Testis (tissue), 3 donors: ENCODE data around the gene SNAPC1. TPM values are rescaled to one million over a fixed set of nuclear protein-coding genes. Genes with fewer than 3 reads are reported as not detected.
"Not testable (repeated sequence)": the region's sequence is repeated elsewhere in the genome, so short reads cannot be mapped to it uniquely, and the experiment has no call there.

ENCODE experiments used
- DNase-seq: peaks from one replicate; pipeline ENCODE4 v3.0.0-alpha.2; 2019
- H3K27ac ChIP-seq, 2 donors: fragments of 200-600 bp; sonication (generic); one replicate each; pipeline ENCODE4 v1.5.1; 2019
- H3K27me3 ChIP-seq: fragments of 200-600 bp; sonication (generic); one replicate; pipeline ENCODE4 v1.5.1; 2019
- H3K36me3 ChIP-seq: fragments of 200-600 bp; sonication (generic); one replicate; pipeline ENCODE4 v1.5.1; 2017; ENCODE audit warnings: low read depth; ENCODE audit errors: missing control alignments
- H3K4me1 ChIP-seq: fragments of 200-600 bp; sonication (generic); one replicate; pipeline ENCODE4 v1.5.1; 2019
- H3K4me3 ChIP-seq, 2 donors: fragments of 200-600 bp; sonication (generic); one replicate each; pipeline ENCODE4 v1.5.1; 2017 to 2019
- H3K9me3 ChIP-seq: fragments of 200-600 bp; sonication (generic); one replicate; pipeline ENCODE4 v1.5.1; 2017
- POLR2A ChIP-seq: fragments of 450-650 bp; IDR thresholded peaks from one replicate; pipeline ENCODE4 v1.6.1; 2017; ENCODE audit warnings: antibody characterized with exemption, mild to moderate bottlenecking, moderate library complexity
- WGBS, 2 donors: methylation state at CpG; one replicate each; pipeline ENCODE4 v1.1.5; 2018; 5-methylcytosine and 5-hydroxymethylcytosine counted together
- intact Hi-C: fragments of 100-400 bp; cut with DNase I; formaldehyde crosslinking; loops from one replicate; pipeline ENCODE4 v1.15.1; 2023; ENCODE audit warnings: low total_unique reads
- polyA plus RNA-seq: library from polyadenylated mRNA; stranded (reverse); fragments of 350-450 nt; fragmentation: Illumina TruSeq; extraction: RNeasy Lipid Tissue Mini Kit (QIAGEN cat#74804); gene quantifications from one replicate; pipeline ENCODE4 v1.2.3, GENCODE V29; 2014; ENCODE audit warnings: low read depth, low replicate concordance; ENCODE audit not compliant: insufficient read depth
- total RNA-seq, 2 donors: library from RNA; depleted of rRNA; stranded (reverse); fragments of >200 nt; gene quantifications; one replicate each; pipeline ENCODE4 v1.2.3, GENCODE V29; 2016
- TF ChIP-seq, protein P1 (sequence below), 3 experiments: fragments of 450-650 bp in 2 of 3; fragments of 200-600 bp in 1 of 3; sonication (generic) in 1 of 3; IDR thresholded peaks; one replicate each; pipeline ENCODE4 v1.5.1; 2016 to 2019; ENCODE audit warnings: antibody characterized with exemption in 3 of 3, mild to moderate bottlenecking in 2 of 3, moderate library complexity in 1 of 3

Gene SNAPC1
- total and polyA plus RNA-seq, 3 donors from 2014 or later = 16.2 to 27.9 (median 19.2) TPM

GRCh38 chr14:61737915-61738314 lies 24.3 kb upstream of the SNAPC1 start:
- no peak for TF ChIP-seq POLR2A
- intact Hi-C loops = loop anchor here (10.0 kb wide), 1 partner anchor 263 kb away; no protein-coding TSS in a partner anchor
- Histone ChIP-seq H3K4me3 (no peak overlapping the region), H3K36me3 (no peaks in the 10 kb centered on the region), H3K27me3 (no peaks in the 10 kb centered on the region), H3K4me1 (no peaks in the 10 kb centered on the region), H3K9me3 (no peaks in the 10 kb centered on the region), H3K27ac (no peak overlapping the region)
- DNase-seq = no peak
- WGBS, 2 donors = 93% methylated on average over 5 of the region's 5 CpGs

DNA sequence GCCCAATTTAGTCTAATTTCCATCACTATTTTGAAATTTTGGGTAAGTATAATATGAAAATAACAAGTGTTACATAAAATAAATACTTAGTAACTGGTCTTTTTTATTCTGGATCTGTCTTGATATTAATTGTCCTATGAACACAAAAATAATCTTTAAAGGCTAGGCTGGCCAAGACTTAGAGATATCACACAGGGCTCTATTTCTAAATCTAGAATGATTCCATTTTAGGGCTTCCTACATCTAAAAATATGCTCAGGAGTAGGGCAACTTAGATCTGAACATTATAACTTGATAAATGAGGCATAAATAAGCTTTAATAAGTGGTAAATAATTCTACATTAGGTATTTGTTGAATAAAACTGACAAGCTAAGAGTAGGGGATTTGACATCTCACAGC lies 23.1 kb upstream of the SNAPC1 start:
- Histone ChIP-seq H3K27ac (no peak overlapping the region), H3K27me3 (no peaks in the 10 kb centered on the region), H3K4me3 (no peak overlapping the region), H3K36me3 (no peaks in the 10 kb centered on the region), H3K9me3 (no peaks in the 10 kb centered on the region), H3K4me1 (no peaks in the 10 kb centered on the region)
- no peak for TF ChIP-seq POLR2A
- intact Hi-C loops = loop anchor here (10.0 kb wide), 1 partner anchor 264 kb away; no protein-coding TSS in a partner anchor
- DNase-seq = no peak

GRCh38 chr14:61742371-61742770 lies 19.8 kb upstream of the SNAPC1 start:
- TF ChIP-seq POLR2A = no peak
- TF ChIP-seq, protein P1, sequence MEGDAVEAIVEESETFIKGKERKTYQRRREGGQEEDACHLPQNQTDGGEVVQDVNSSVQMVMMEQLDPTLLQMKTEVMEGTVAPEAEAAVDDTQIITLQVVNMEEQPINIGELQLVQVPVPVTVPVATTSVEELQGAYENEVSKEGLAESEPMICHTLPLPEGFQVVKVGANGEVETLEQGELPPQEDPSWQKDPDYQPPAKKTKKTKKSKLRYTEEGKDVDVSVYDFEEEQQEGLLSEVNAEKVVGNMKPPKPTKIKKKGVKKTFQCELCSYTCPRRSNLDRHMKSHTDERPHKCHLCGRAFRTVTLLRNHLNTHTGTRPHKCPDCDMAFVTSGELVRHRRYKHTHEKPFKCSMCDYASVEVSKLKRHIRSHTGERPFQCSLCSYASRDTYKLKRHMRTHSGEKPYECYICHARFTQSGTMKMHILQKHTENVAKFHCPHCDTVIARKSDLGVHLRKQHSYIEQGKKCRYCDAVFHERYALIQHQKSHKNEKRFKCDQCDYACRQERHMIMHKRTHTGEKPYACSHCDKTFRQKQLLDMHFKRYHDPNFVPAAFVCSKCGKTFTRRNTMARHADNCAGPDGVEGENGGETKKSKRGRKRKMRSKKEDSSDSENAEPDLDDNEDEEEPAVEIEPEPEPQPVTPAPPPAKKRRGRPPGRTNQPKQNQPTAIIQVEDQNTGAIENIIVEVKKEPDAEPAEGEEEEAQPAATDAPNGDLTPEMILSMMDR (IDR thresholded peaks at IDR 0.05) = no peak
- Histone ChIP-seq H3K27me3 (no peaks in the 10 kb centered on the region), H3K27ac (no peak overlapping the region), H3K4me3 (no peak overlapping the region), H3K4me1 (no peaks in the 10 kb centered on the region), H3K9me3 (no peaks in the 10 kb centered on the region), H3K36me3 (no peaks in the 10 kb centered on the region)
- no peak for DNase-seq
- 94 to 96% methylated on average over 6 of the region's 6 CpGs for WGBS, 2 donors
- intact Hi-C loops = no loop called here

DNA sequence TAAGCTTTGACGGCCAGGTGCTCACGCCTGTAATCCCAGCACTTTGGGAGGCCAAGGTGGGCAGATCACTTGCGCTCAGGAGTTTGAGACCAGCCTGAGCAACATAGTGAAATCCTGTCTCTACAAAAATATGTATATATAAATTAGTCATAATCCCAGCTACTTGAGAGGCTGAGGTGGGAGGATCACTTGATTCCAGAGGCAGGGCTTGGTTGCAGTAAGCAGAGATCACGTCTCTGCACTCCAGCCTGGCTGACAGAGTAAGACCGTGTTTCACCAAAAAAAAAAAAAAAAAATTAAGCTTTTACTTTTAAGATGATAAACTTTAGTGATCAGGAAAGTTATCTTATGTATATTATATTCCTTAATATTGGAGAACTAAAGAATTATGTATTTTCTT lies 18.0 kb upstream of the SNAPC1 start:
- 89 to 93% methylated on average over 5 of the region's 5 CpGs for WGBS, 2 donors
- intact Hi-C loops = no loop called here
- Histone ChIP-seq H3K36me3 (no peaks in the 10 kb centered on the region), H3K4me3 (no peak overlapping the region), H3K27ac (no peak overlapping the region), H3K9me3 (no peaks in the 10 kb centered on the region), H3K27me3 (no peaks in the 10 kb centered on the region), H3K4me1 (no peaks in the 10 kb centered on the region)
- no peak for TF ChIP-seq POLR2A
- TF ChIP-seq, protein P1 (IDR thresholded peaks at IDR 0.05) = no peak
- DNase-seq = no peak

DNA sequence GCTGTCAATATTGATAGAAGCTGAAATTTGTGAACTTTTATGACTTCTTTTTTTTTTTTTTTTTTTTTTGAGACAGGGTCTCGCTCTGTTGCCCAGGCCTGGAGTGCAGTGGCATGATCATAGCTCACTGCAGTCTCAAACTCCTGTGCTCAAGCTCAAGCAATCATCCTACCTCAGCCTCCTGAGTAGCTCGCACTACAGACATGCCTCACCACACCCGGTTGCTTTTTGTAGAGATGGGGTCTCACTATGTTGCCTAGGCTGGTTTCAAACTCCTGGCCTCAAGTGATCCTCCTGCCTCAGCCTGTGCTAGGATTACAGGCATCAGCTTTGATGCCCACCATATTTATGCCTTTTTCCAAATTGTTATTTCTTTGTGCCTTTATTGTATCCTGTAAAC lies 15.9 kb upstream of the SNAPC1 start:
- DNase-seq, H3K36me3 ChIP-seq, H3K4me3 ChIP-seq, H3K27me3 ChIP-seq, H3K9me3 ChIP-seq, H3K27ac ChIP-seq, H3K4me1 ChIP-seq, intact Hi-C loops: not testable (repeated sequence)
- 93 to 97% methylated on average over 3 of the region's 3 CpGs for WGBS, 2 donors

DNA sequence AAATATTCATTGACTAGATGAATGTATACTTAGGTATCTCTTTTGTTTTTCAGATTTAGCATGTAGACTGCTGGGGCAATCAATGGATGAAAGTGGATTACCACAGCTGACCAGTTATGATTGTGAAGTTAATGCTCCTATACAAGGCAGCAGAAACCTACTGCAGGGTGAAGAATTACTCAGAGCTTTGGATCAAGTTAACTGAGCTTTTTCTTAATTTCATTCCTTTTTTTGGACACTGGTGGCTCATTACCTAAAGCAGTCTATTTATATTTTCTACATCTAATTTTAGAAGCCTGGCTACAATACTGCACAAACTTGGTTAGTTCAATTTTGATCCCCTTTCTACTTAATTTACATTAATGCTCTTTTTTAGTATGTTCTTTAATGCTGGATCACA lies 15.3 kb upstream of the SNAPC1 start:
- Histone ChIP-seq H3K27me3 (no peaks in the 10 kb centered on the region), H3K36me3 (no peaks in the 10 kb centered on the region), H3K9me3 (no peaks in the 10 kb centered on the region), H3K27ac (no peak overlapping the region), H3K4me1 (no peaks in the 10 kb centered on the region), H3K4me3 (no peak overlapping the region)
- no peak for TF ChIP-seq POLR2A
- TF ChIP-seq, protein P1 (IDR thresholded peaks at IDR 0.05) = no peak
- no peak for DNase-seq
- intact Hi-C loops = no loop called here
